Parathyroid adenoma (tissue), 2 donors: ENCODE data around the gene SLC50A1.

Experiments used
- H2AFZ ChIP-seq: fragments of 300-600 bp; sonication (generic); one replicate; pipeline ENCODE4 v1.7.0; 2017; ENCODE audit warnings: antibody characterized with exemption, mild to moderate bottlenecking
- H3K27ac ChIP-seq: fragments of 300-600 bp; sonication (generic); one replicate; pipeline ENCODE4 v1.7.0; 2017
- H3K27me3 ChIP-seq: fragments of 300-600 bp; sonication (generic); one replicate; pipeline ENCODE4 v1.7.0; 2017; ENCODE audit warnings: low read length; ENCODE audit not compliant: control insufficient read depth, insufficient read depth
- H3K36me3 ChIP-seq: fragments of 300-600 bp; sonication (generic); one replicate; pipeline ENCODE4 v1.7.0; 2017; ENCODE audit warnings: low read length; ENCODE audit not compliant: control insufficient read depth, insufficient read depth
- H3K4me1 ChIP-seq: fragments of 300-600 bp; sonication (generic); one replicate; pipeline ENCODE4 v1.7.0; 2017; ENCODE audit warnings: control low read depth
- H3K4me2 ChIP-seq: fragments of 300-600 bp; sonication (generic); one replicate; pipeline ENCODE4 v1.7.0; 2017; ENCODE audit warnings: low read length
- H3K4me3 ChIP-seq: fragments of 300-600 bp; sonication (generic); one replicate; pipeline ENCODE4 v1.7.0; 2017; ENCODE audit warnings: low read depth, low read length
- H3K79me2 ChIP-seq: fragments of 300-600 bp; sonication (generic); one replicate; pipeline ENCODE4 v1.7.0; 2017; ENCODE audit warnings: control low read depth
- H3K9ac ChIP-seq: fragments of 300-600 bp; sonication (generic); one replicate; pipeline ENCODE4 v1.7.0; 2017; ENCODE audit warnings: mild to moderate bottlenecking
- H3K9me3 ChIP-seq: fragments of 300-600 bp; sonication (generic); one replicate; pipeline ENCODE4 v1.7.0; 2017; ENCODE audit warnings: low read length; ENCODE audit not compliant: control insufficient read depth
- CTCF ChIP-seq: fragments of 300-600 bp; sonication (generic); IDR thresholded peaks from one replicate; pipeline ENCODE4 v1.7.0; 2017; ENCODE audit warnings: antibody characterized with exemption, mild to moderate bottlenecking
- donor health status: primary hyperparathyroidism.

SLC50A1 gene

GRCh38 chr1:155175927-155176371 lies 40.3 kb downstream of the SLC50A1 start:
- no peak for TF ChIP-seq CTCF
- Histone ChIP-seq H3K9ac (no peak overlapping the region), H3K9me3 (no peaks in the 10 kb centered on the region), H3K4me2 (no peak overlapping the region), H3K79me2 (no peaks in the 10 kb centered on the region), H3K36me3 (no peaks in the 10 kb centered on the region), H3K4me1 (no peaks in the 10 kb centered on the region), H2AFZ (no peak overlapping the region), H3K27me3 (no peaks in the 10 kb centered on the region), H3K4me3 (no peak overlapping the region), H3K27ac (no peak overlapping the region)

- H3K4me3 ChIP-seq, result no peak overlapping the region
- no peaks in the 10 kb centered on the region for H3K27me3 ChIP-seq
- peak; percentile 74 for TF ChIP-seq CTCF
- no peaks in the 10 kb centered on the region for H3K9me3 ChIP-seq
- no peak overlapping the region for H3K9ac ChIP-seq
- H3K4me2 ChIP-seq, result no peak overlapping the region
- no peaks in the 10 kb centered on the region for H3K4me1 ChIP-seq
- no peak overlapping the region for H3K27ac ChIP-seq
- no peak overlapping the region for H2AFZ ChIP-seq
- no peaks in the 10 kb centered on the region for H3K36me3 ChIP-seq
- H3K79me2 ChIP-seq, result no peaks in the 10 kb centered on the region
These were observed 41.0 kb downstream of the SLC50A1 start for GRCh38 chr1:155176544-155177071.

- no peak overlapping the region for H3K9ac ChIP-seq
- H3K9me3 ChIP-seq, result no peaks in the 10 kb centered on the region
- H3K4me1 ChIP-seq, result no peaks in the 10 kb centered on the region
- H3K27ac ChIP-seq, result no peak overlapping the region
- H3K27me3 ChIP-seq, result no peaks in the 10 kb centered on the region
- no peaks in the 10 kb centered on the region for H3K36me3 ChIP-seq
- H3K79me2 ChIP-seq, result no peaks in the 10 kb centered on the region
- H3K4me3 ChIP-seq, result no peak overlapping the region
- H3K4me2 ChIP-seq, result no peak overlapping the region
- no peak for TF ChIP-seq CTCF
- no peak overlapping the region for H2AFZ ChIP-seq
These were observed 41.7 kb downstream of the SLC50A1 start for GRCh38 chr1:155177192-155177917.

- Histone ChIP-seq H3K4me2 (no peak overlapping the region), H2AFZ (no peak overlapping the region), H3K27me3 (no peaks in the 10 kb centered on the region), H3K36me3 (no peaks in the 10 kb centered on the region), H3K79me2 (no peaks in the 10 kb centered on the region), H3K4me3 (no peak overlapping the region), H3K27ac (no peak overlapping the region), H3K4me1 (no peaks in the 10 kb centered on the region), H3K9me3 (no peaks in the 10 kb centered on the region), H3K9ac (no peak overlapping the region)
- no peak for TF ChIP-seq CTCF
These were observed 42.2 kb downstream of the SLC50A1 start for GRCh38 chr1:155177918-155178281.
